Keratinocyte (primary cell): ENCODE results near the gene PDE9A. TPM values are rescaled to one million over a fixed set of nuclear protein-coding genes. Genes with fewer than 3 reads are reported as not detected.
A peak's percentile ranks its signal among the peaks of the same experiment; 100 is the strongest.

Source experiments
- DNase-seq: peaks from one replicate; pipeline ENCODE4 v3.0.0-alpha.2; 2011; ENCODE audit warnings: low read depth, missing footprints, low spot score
- FAIRE-seq: peaks from 2 replicates; lab custom pipeline; 2011; peaks lifted over from hg19 to GRCh38; lab: Jason Lieb, UNC
- H2AFZ ChIP-seq: 2 replicates; pipeline ENCODE4 v1.6.0; 2012; ENCODE audit warnings: low read length, control low read depth, inconsistent platforms; ENCODE audit not compliant: control insufficient read depth
- H3K27ac ChIP-seq: 2 replicates; pipeline ENCODE4 v1.5.1; 2011; ENCODE audit warnings: low read length; ENCODE audit not compliant: control insufficient read depth, insufficient read depth
- H3K27me3 ChIP-seq: 3 replicates; pipeline ENCODE4 v1.6.0; 2011; ENCODE audit warnings: low read length; ENCODE audit not compliant: control insufficient read depth, insufficient read depth; ENCODE audit errors: extremely low read depth
- H3K36me3 ChIP-seq, 2 experiments: 2 replicates in 1 of 2; 3 replicates in 1 of 2; pipeline ENCODE4 v1.5.1; 2011; ENCODE audit warnings: low read length in 2 of 2, mild to moderate bottlenecking in 1 of 2; ENCODE audit not compliant: control insufficient read depth in 2 of 2, insufficient read depth in 2 of 2; ENCODE audit errors: extremely low read depth in 1 of 2
- H3K4me1 ChIP-seq: 3 replicates; pipeline ENCODE4 v1.5.1; 2011; ENCODE audit warnings: low read length; ENCODE audit not compliant: control insufficient read depth, insufficient read depth; ENCODE audit errors: extremely low read depth
- H3K4me2 ChIP-seq: 3 replicates; pipeline ENCODE4 v1.6.0; 2011; ENCODE audit warnings: low read depth, low read length; ENCODE audit not compliant: control insufficient read depth, insufficient read depth; ENCODE audit errors: extremely low read depth
- H3K4me3 ChIP-seq, 3 experiments: fragments of 200-600 bp in 1 of 3; sonication (generic) in 1 of 3; 2 replicates in 2 of 3; 3 replicates in 1 of 3; pipeline ENCODE4 v1.5.1; 2011 to 2016; ENCODE audit warnings: low read length in 3 of 3, mild to moderate bottlenecking in 3 of 3, control low read depth in 2 of 3, inconsistent platforms in 1 of 3, low read depth in 1 of 3, mixed read lengths in 1 of 3, mixed run types in 1 of 3, moderate library complexity in 1 of 3; ENCODE audit not compliant: control insufficient read depth in 2 of 3, insufficient read depth in 2 of 3; ENCODE audit errors: extremely low read depth in 1 of 3
- H3K79me2 ChIP-seq: 2 replicates; pipeline ENCODE4 v1.6.0; 2012; ENCODE audit warnings: low read length; ENCODE audit not compliant: control insufficient read depth, insufficient read depth
- H3K9ac ChIP-seq: 3 replicates; pipeline ENCODE4 v1.6.0; 2011; ENCODE audit warnings: low read length; ENCODE audit not compliant: control insufficient read depth, insufficient read depth; ENCODE audit errors: extremely low read depth
- H3K9me1 ChIP-seq: 3 replicates; pipeline ENCODE4 v1.6.0; 2011; ENCODE audit warnings: low read length; ENCODE audit not compliant: control insufficient read depth, insufficient read depth; ENCODE audit errors: extremely low read depth
- H3K9me3 ChIP-seq: 2 replicates; pipeline ENCODE4 v1.5.1; 2012; ENCODE audit warnings: low read depth, low read length; ENCODE audit not compliant: control insufficient read depth
- H4K20me1 ChIP-seq: 3 replicates; pipeline ENCODE4 v1.6.0; 2011; ENCODE audit warnings: low read length; ENCODE audit not compliant: control insufficient read depth, insufficient read depth; ENCODE audit errors: extremely low read depth
- CTCF ChIP-seq, 3 experiments: IDR thresholded peaks in 1 of 3; conservative IDR thresholded peaks in 1 of 3; optimal IDR thresholded peaks in 1 of 3; 2 replicates in 2 of 3; 3 replicates in 1 of 3; pipeline versions ENCODE3 to v1.5.1; 2011; ENCODE audit warnings: low read length in 3 of 3, mild to moderate bottlenecking in 3 of 3, moderate library complexity in 2 of 3, control low read depth in 1 of 3, inconsistent platforms in 1 of 3; ENCODE audit not compliant: insufficient read depth in 2 of 3; ENCODE audit errors: extremely low read depth in 1 of 3
- EZH2 ChIP-seq: IDR thresholded peaks from one replicate; pipeline ENCODE4 v1.6.1; 2012; ENCODE audit warnings: inconsistent platforms, mild to moderate bottlenecking, low read length, moderate library complexity
- dilution Hi-C: fragments of 300-500 bp; cut with MboI; formaldehyde crosslinking; loops from one replicate; pipeline ENCODE4 v1.7.0; 2020; ENCODE audit warnings: low sequenced_read_pairs; ENCODE audit not compliant: extremely low pct_ligation_motif_present
- polyA plus RNA-seq, 5 experiments: library from polyadenylated mRNA; depleted of rRNA in 3 of 5; stranded (reverse) in 3 of 5; stranded (forward) in 1 of 5; unstranded in 1 of 5; fragments of >200 nt; gene quantifications; 1 replicate in 1 of 5; 2 replicates in 3 of 5; 3 replicates in 1 of 5; pipeline versions ENCODE4 v1.2.1 to v1.2.3, GENCODE V29; 2011 to 2012; ENCODE audit warnings: missing spikeins in 2 of 5, low read depth in 1 of 5, low replicate concordance in 1 of 5

The PDE9A gene
- polyA plus RNA-seq, 1 donor (not counting 4 experiments of a cell fraction or from before 2014, with no cell fraction given) = 0.13 TPM

- no peak for FAIRE-seq
- H3K4me2 ChIP-seq = peak overlapping the region; percentile 81
Observed at GRCh38 chr21:42780617-42781016, 127.2 kb downstream of the PDE9A start.

GRCh38 chr21:42781150-42781970 is 127.9 kb downstream of the PDE9A start:
- no peaks in the 10 kb centered on the region for H3K9me1 ChIP-seq
- peaks cover 3% of the 10 kb centered on the region for H3K4me1 ChIP-seq
- H3K9me3 ChIP-seq = no peaks in the 10 kb centered on the region
- peaks cover 59% of the 10 kb centered on the region for H3K27me3 ChIP-seq
- no peaks in the 10 kb centered on the region for H4K20me1 ChIP-seq
- FAIRE-seq (no peak), DNase-seq (no peak)
- no peak overlapping the region for H3K27ac ChIP-seq
- peak overlapping the region; percentile 81 for H3K4me2 ChIP-seq
- TF ChIP-seq CTCF (optimal IDR thresholded peaks at IDR 0.05 in 1 of 3, IDR thresholded peaks at IDR 0.05 in 1 of 3, conservative IDR thresholded peaks at IDR 0.05 in 1 of 3; ENCODE audit: extremely low read depth in 1 of 3, insufficient read depth in 2 of 3, low read length in 3 of 3) = peak in 1 of 3 experiments; percentile 31
- peak; percentile 81 for TF ChIP-seq EZH2
- no peak overlapping the region for H3K9ac ChIP-seq
- dilution Hi-C loops = no loop called here
- H2AFZ ChIP-seq = peak overlapping the region; percentile 53
- no peaks in the 10 kb centered on the region for H3K79me2 ChIP-seq
- H3K36me3 ChIP-seq = no peaks in the 10 kb centered on the region
- H3K4me3 ChIP-seq = peak overlapping the region in 2 of 3 experiments; percentile 32 to 62

More at GRCh38 chr21:42780617-42781016, 127.2 kb downstream of the PDE9A start:
- Histone ChIP-seq H3K79me2 (no peaks in the 10 kb centered on the region), H2AFZ (no peak overlapping the region), H3K9me1 (no peaks in the 10 kb centered on the region), H3K4me1 (peaks cover 3% of the 10 kb centered on the region), H3K4me3 (no peak overlapping the region), H3K36me3 (no peaks in the 10 kb centered on the region), H3K27ac (no peak overlapping the region), H3K9ac (no peak overlapping the region), H3K9me3 (no peaks in the 10 kb centered on the region), H3K27me3 (peaks cover 59% of the 10 kb centered on the region), H4K20me1 (no peaks in the 10 kb centered on the region)
- TF ChIP-seq EZH2 (no peak), CTCF (optimal IDR thresholded peaks at IDR 0.05 in 1 of 3, IDR thresholded peaks at IDR 0.05 in 1 of 3, conservative IDR thresholded peaks at IDR 0.05 in 1 of 3; ENCODE audit: extremely low read depth in 1 of 3, insufficient read depth in 2 of 3, low read length in 3 of 3) (no peak)
- dilution Hi-C loops = no loop called here
- DNase-seq = no peak
